GM12878 (cell line): ENCODE results near the gene RNPS1. TPM values are rescaled to one million over a fixed set of nuclear protein-coding genes. Genes with fewer than 3 reads are reported as not detected.
"Not testable (repeated sequence)": the region's sequence is repeated elsewhere in the genome, so short reads cannot be mapped to it uniquely, and the experiment has no call there.

Experiments
- ATAC-seq: fragments of 200-7000 bp; cut with Tn5 transposase; 3 replicates; pipeline ENCODE4 v1.9.1; 2020; ENCODE audit warnings: mild to moderate bottlenecking, moderate library complexity
- BruUV-seq: library from RNA; stranded (reverse); fragments of 400-500 nt; replicated peaks from 2 replicates; lab custom pipeline; 2021; lab: Mats Ljungman, UMichigan
- CTCF ChIA-PET: fragments of 300-600 bp; sonication (Branson Sonifier 250); formaldehyde crosslinking; extraction: SDS; loops from one replicate; lab custom pipeline; 2021; ENCODE audit warnings: inconsistent platforms; lab: Yijun Ruan, JAX
- POLR2A ChIA-PET: fragments of 350-600 bp; formaldehyde crosslinking; extraction: SDS; loops from one replicate; lab custom pipeline; 2021; ENCODE audit warnings: inconsistent platforms; lab: Charles Lee
- RAD21 ChIA-PET: fragments of 300-600 bp; sonication (Branson Sonifier 250); formaldehyde crosslinking; loops from one replicate; lab custom pipeline; 2023; ENCODE audit warnings: antibody characterized with exemption; ENCODE audit not compliant: unreplicated experiment; lab: Charles Lee
- SMC1A ChIA-PET: fragments of 300-600 bp; sonication (Branson Sonifier 250); formaldehyde crosslinking; loops from one replicate; lab custom pipeline; 2023; ENCODE audit not compliant: unreplicated experiment, uncharacterized antibody; lab: Charles Lee
- DNase-seq: peaks from one replicate; pipeline ENCODE4 v3.0.0-alpha.2; 2011; ENCODE audit warnings: low read depth, low spot score
- FAIRE-seq: peaks from 3 replicates; lab custom pipeline; 2011; peaks lifted over from hg19 to GRCh38; lab: Jason Lieb, UNC
- H2AFZ ChIP-seq: 2 replicates; pipeline ENCODE4 v1.6.0; 2011; ENCODE audit warnings: low read depth, low read length, control low read depth; ENCODE audit not compliant: control insufficient read depth
- H3K27ac ChIP-seq: 2 replicates; pipeline ENCODE4 v1.5.1; 2011; ENCODE audit warnings: control low read depth; ENCODE audit not compliant: control insufficient read depth, insufficient read depth
- H3K27me3 ChIP-seq, 2 experiments: replicated peaks in 1 of 2; 2 replicates each; pipeline versions ENCODE4 v1.6.0 to v1.6.1; 2011; ENCODE audit warnings: low read length in 1 of 2; ENCODE audit not compliant: control insufficient read depth in 2 of 2, insufficient read depth in 2 of 2
- H3K36me3 ChIP-seq, 2 experiments: 2 replicates each; pipeline ENCODE4 v1.5.1; 2011; ENCODE audit warnings: low read length in 1 of 2; ENCODE audit not compliant: control insufficient read depth in 2 of 2, insufficient read depth in 2 of 2
- H3K4me1 ChIP-seq: 2 replicates; pipeline ENCODE4 v1.6.1; 2011; ENCODE audit warnings: mild to moderate bottlenecking, low read length, moderate library complexity, mixed read lengths; ENCODE audit not compliant: control insufficient read depth, insufficient read depth
- H3K4me2 ChIP-seq: 2 replicates; pipeline ENCODE4 v1.6.0; 2011; ENCODE audit warnings: control low read depth; ENCODE audit not compliant: control insufficient read depth, insufficient read depth
- H3K4me3 ChIP-seq: fragments of 200-600 bp; sonication (generic); 2 replicates; pipeline ENCODE4 v1.5.1; 2016
- H3K79me2 ChIP-seq: 2 replicates; pipeline ENCODE4 v1.6.0; 2011; ENCODE audit warnings: low read length; ENCODE audit not compliant: control insufficient read depth, insufficient read depth
- H3K9ac ChIP-seq: 2 replicates; pipeline ENCODE4 v1.8.0; 2011; ENCODE audit warnings: low read length, control low read depth, mixed read lengths; ENCODE audit not compliant: control insufficient read depth, insufficient read depth
- H3K9me3 ChIP-seq: replicated peaks from 3 replicates; pipeline ENCODE4 v1.5.1; 2011; ENCODE audit warnings: mild to moderate bottlenecking, low read length; ENCODE audit not compliant: control insufficient read depth, insufficient read depth
- H4K20me1 ChIP-seq: 2 replicates; pipeline ENCODE4 v1.6.0; 2011; ENCODE audit not compliant: control insufficient read depth, insufficient read depth
- WGBS: methylation state at CpG from one replicate; pipeline ENCODE4 v1.1.6; 2016; ENCODE audit warnings: low lambda C conversion rate; ENCODE audit not compliant: insufficient replicate concordance, insufficient coverage; ENCODE audit errors: missing lambda C conversion rate; 5-methylcytosine and 5-hydroxymethylcytosine counted together
- in situ Hi-C: fragments of 300-500 bp; cut with MboI; formaldehyde crosslinking; loops from 9 replicates; pipeline ENCODE4 v1.14.3; 2018; ENCODE audit warnings: mixed read lengths
- intact Hi-C: fragments of 100-400 bp; cut with micrococcal nuclease; formaldehyde crosslinking; loops from one replicate; pipeline ENCODE4 v1.14.2; 2022; ENCODE audit not compliant: unreplicated experiment
- polyA plus RNA-seq, 11 experiments: library from polyadenylated mRNA; depleted of rRNA in 4 of 11; unstranded in 6 of 11; stranded (reverse) in 5 of 11; fragments of >200 nt; fragmentation: Nextera tagmentation in 4 of 11; fragmentation: Illumina TruSeq in 1 of 11; extraction: Ambion mirVana in 4 of 11; extraction: Trizol in 1 of 11; gene quantifications; 1 replicate in 1 of 11; 2 replicates in 10 of 11; pipeline versions ENCODE4 v1.2.1 to v1.2.3, GENCODE V29; 2011 to 2016; ENCODE audit warnings: inconsistent platforms in 2 of 11, missing spikeins in 2 of 11, low read depth in 1 of 11
- total RNA-seq, 4 experiments: library from RNA; depleted of rRNA in 3 of 4; stranded (reverse); fragments of >200 nt in 3 of 4; fragmentation: Illumina TruSeq in 1 of 4; extraction: Trizol in 1 of 4; gene quantifications; 2 replicates each; pipeline versions ENCODE4 v1.2.1 to v1.2.3, GENCODE V29; 2013 to 2021
- TF ChIP-seq, protein P1 (sequence below): fragments of 450-650 bp; IDR thresholded peaks from 2 replicates; pipeline ENCODE4 v1.6.1; 2017; ENCODE audit warnings: mild to moderate bottlenecking, low read depth, inconsistent platforms; ENCODE audit not compliant: poor library complexity, severe bottlenecking

RNPS1 gene
- total and polyA plus RNA-seq, 10 of the 15 experiments (the other 5 are each of a cell fraction or from before 2014, with no cell fraction given) = 38.2 to 359 (median 188) TPM

DNA sequence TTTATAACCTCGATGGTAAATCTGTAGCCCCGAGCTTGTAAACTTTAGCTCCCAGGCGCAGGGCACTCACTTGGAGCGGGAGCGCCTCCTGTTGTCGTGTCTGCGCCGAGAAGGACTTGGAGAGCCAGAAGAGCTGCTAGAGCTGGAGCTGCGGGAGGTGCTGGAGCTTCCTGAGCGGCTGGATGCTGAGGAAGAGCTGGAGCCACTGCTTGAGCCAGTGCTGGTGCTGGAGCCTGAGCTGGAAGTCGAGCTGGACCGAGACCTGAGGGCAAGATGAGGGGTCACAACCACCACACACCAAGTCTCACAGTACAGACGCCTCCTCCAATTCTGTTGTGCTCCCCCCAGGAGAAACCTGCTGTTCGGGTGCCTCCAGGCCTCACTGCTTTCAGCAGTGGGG is 4.9 kb downstream of the RNPS1 start:
- DNase-seq, H3K9ac ChIP-seq, H3K4me1 ChIP-seq, RAD21 ChIA-PET, H3K4me3 ChIP-seq, BruUV-seq, FAIRE-seq, H3K9me3 ChIP-seq, SMC1A ChIA-PET, H3K27ac ChIP-seq, H3K27me3 ChIP-seq, H2AFZ ChIP-seq, ATAC-seq, in situ Hi-C loops, H3K4me2 ChIP-seq: not testable (repeated sequence)
- peaks cover 13% of the 10 kb centered on the region for H4K20me1 ChIP-seq
- peaks cover 20 to 41% of the 10 kb centered on the region in 2 experiments; a peak in 3 of 4 replicates for H3K36me3 ChIP-seq
- ChIA-PET CTCF (interaction anchor here (0.8 to 2.1 kb wide), 3 partner anchors 9 to 238 kb away, joined by 3 to 12 read pairs (median 3); partner anchors contain the start of gene ECI1), POLR2A (interaction anchor here (0.7 to 1.0 kb wide), 3 partner anchors 11 to 26 kb away, joined by 3 read pairs; no protein-coding TSS in a partner anchor)
- WGBS = 86% methylated on average over 14 of the region's 14 CpGs
- H3K79me2 ChIP-seq = peaks cover 52% of the 10 kb centered on the region
- intact Hi-C loops = loop anchor here (5.0 to 10.0 kb wide), 2 partner anchors 106 to 242 kb away; partner anchors contain the start of gene TRAF7

DNA sequence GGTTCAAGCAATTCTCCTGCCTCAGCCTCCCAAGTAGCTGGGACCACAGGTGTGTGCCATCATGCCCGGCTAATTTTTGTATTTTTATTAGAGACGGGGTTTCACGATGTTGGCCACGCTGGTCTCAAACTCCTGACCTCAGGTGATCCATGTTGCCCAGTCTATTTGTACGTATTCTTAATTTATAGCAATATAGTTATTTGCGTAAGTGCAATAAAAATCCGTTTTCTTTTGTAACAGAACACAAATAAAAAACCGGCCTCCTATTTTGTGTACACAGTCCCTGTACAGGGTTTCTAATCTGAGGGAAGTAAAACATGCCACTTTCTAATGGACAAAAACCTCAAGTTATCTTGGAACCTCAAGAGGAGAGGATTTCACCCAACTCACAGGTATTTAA is 7.7 kb downstream of the RNPS1 start:
- in situ Hi-C loops = no loop called here
- peaks cover 11% of the 10 kb centered on the region for H4K20me1 ChIP-seq
- DNase-seq = no peak
- RAD21 ChIA-PET = no interaction called here
- H3K4me2 ChIP-seq = no peak overlapping the region
- POLR2A ChIA-PET = no interaction called here
- no peaks in the 10 kb centered on the region for H3K4me1 ChIP-seq
- WGBS = 98% methylated on average over 8 of the region's 8 CpGs
- peaks cover 26% of the 10 kb centered on the region for H3K79me2 ChIP-seq
- FAIRE-seq = no peak
- no peak overlapping the region for H3K4me3 ChIP-seq
- TF ChIP-seq, protein P1, sequence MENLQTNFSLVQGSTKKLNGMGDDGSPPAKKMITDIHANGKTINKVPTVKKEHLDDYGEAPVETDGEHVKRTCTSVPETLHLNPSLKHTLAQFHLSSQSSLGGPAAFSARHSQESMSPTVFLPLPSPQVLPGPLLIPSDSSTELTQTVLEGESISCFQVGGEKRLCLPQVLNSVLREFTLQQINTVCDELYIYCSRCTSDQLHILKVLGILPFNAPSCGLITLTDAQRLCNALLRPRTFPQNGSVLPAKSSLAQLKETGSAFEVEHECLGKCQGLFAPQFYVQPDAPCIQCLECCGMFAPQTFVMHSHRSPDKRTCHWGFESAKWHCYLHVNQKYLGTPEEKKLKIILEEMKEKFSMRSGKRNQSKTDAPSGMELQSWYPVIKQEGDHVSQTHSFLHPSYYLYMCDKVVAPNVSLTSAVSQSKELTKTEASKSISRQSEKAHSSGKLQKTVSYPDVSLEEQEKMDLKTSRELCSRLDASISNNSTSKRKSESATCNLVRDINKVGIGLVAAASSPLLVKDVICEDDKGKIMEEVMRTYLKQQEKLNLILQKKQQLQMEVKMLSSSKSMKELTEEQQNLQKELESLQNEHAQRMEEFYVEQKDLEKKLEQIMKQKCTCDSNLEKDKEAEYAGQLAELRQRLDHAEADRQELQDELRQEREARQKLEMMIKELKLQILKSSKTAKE = no peak
- CTCF ChIA-PET = no interaction called here
- H2AFZ ChIP-seq = no peak overlapping the region
- no peak overlapping the region for H3K27ac ChIP-seq
- H3K9ac ChIP-seq = no peak overlapping the region
- no TSS peak for BruUV-seq
- H3K36me3 ChIP-seq = peaks cover 39 to 59% of the 10 kb centered on the region in 2 experiments
- H3K27me3 ChIP-seq = no peaks in the 10 kb centered on the region
- no peak for ATAC-seq
- intact Hi-C loops = loop anchor here (5.0 to 10.0 kb wide), 2 partner anchors 103 to 245 kb away; partner anchors contain the start of gene TRAF7
- no peaks in the 10 kb centered on the region for H3K9me3 ChIP-seq
- SMC1A ChIA-PET = no interaction called here

DNA sequence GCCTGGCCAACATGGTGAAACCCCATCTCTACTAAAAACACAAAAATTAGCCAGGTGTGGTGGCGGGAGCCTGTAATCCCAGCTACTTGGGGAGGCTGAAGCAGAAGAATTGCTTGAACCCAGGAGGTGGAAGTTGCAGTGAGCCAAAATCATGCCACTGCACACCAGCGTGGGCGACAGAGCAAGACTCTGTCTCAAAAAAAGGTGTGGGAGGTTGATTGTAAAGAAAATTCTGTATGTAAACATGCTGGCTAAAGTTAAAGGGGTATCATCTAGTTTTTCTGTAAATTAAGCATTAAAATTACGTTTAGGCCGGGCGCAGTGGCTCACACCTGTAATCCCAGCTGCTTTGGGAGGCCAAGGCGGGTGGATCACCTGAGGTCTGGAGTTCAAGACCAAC is 9.4 kb downstream of the RNPS1 start:
- H3K9ac ChIP-seq, intact Hi-C loops, H4K20me1 ChIP-seq, H3K27me3 ChIP-seq, H3K79me2 ChIP-seq, H3K4me1 ChIP-seq, DNase-seq, H3K27ac ChIP-seq, H2AFZ ChIP-seq, in situ Hi-C loops, H3K9me3 ChIP-seq, RAD21 ChIA-PET, BruUV-seq, H3K4me2 ChIP-seq, H3K4me3 ChIP-seq, FAIRE-seq, ATAC-seq: not testable (repeated sequence)
- ChIA-PET POLR2A (interaction anchor here (0.6 kb wide), 1 partner anchor 37 kb away, joined by 4 read pairs; no protein-coding TSS in a partner anchor), CTCF (interaction anchor here (0.7 to 1.7 kb wide), 2 partner anchors 64 to 833 kb away, joined by 3 to 5 read pairs; no protein-coding TSS in a partner anchor), SMC1A (interaction anchor here (1.2 kb wide), 1 partner anchor 21 kb away, joined by 3 read pairs; no protein-coding TSS in a partner anchor)
- H3K36me3 ChIP-seq = peaks cover 39 to 54% of the 10 kb centered on the region in 2 experiments
- WGBS = 95% methylated on average over 7 of the region's 7 CpGs
